ENCODE data around the gene CCDC102A. TPM values are rescaled to one million over a fixed set of nuclear protein-coding genes. Genes with fewer than 3 reads are reported as not detected.
A peak's percentile ranks its signal among the peaks of the same experiment; 100 is the strongest.

CCDC102A gene
- total RNA-seq, 1 experiment from 2014 or later, result 4.5 TPM

DNA sequence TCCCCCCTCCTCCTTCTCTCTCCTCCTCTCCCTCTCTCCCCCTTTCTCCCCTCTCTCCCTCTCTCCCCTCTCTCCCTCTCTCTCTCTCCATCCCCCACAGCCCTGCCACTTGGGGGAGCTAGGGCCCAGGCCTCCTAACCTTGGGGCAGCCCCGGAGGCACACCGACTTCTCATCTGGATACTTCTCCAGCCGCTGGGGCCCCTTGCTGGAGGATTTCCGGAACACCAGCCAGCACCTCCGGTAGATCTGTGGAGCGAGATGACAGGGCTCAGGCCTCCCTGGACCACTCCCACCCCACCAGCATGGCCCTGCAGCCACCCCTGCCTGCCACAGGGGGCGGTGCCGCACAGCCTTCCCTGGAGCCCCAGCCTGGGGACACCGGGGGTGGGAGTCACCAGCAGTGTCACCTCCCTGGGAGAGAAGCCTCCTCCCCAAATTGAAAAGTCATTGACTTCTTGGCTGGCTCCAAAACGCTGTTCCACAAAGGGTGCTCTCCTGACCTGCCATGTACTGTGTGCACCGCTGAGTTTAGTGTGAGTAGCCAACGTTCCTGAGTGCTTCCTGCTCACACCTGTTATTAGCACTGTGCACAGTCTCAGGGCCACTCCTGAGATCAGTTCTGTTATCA is 60.5 kb downstream of the CCDC102A start:
- Histone ChIP-seq H3K9me3 (ENCODE audit: control insufficient read depth in 1 of 2, insufficient read depth in 1 of 2, low read depth in 1 of 2, low read length in 2 of 2) (no peaks in the 10 kb centered on the region), H3K9me2 (ENCODE audit: insufficient read depth) (no peaks in the 10 kb centered on the region), H2AFZ (ENCODE audit: low read depth, low read length, poor library complexity, severe bottlenecking) (no peak overlapping the region), H3K27ac (ENCODE audit: low read depth, low read length) (peak overlapping the region; percentile 42), H4K20me1 (ENCODE audit: insufficient read depth) (no peaks in the 10 kb centered on the region), H3K9ac (ENCODE audit: low read length) (no peak overlapping the region; the same call in 1 of the 2 replicates), H3K4me3 (replicated peaks in 1 of 2; ENCODE audit: low read depth in 1 of 2, low read length in 2 of 2) (no peak overlapping the region), H3K79me2 (ENCODE audit: insufficient read depth, low read length) (no peaks in the 10 kb centered on the region), H3K4me2 (ENCODE audit: low read length) (peak overlapping the region; percentile 48), H3K27me3 (ENCODE audit: insufficient read depth, low read length) (no peaks in the 10 kb centered on the region), H3K4me1 (ENCODE audit: control insufficient read depth in 1 of 2, insufficient read depth in 2 of 2, low read length in 2 of 2) (peaks cover 19 to 31% of the 10 kb centered on the region in 2 experiments; a peak in 3 of 4 replicates), H3K36me3 (ENCODE audit: control insufficient read depth in 1 of 2, insufficient read depth in 2 of 2, low read length in 2 of 2) (peaks cover 6 to 19% of the 10 kb centered on the region in 2 experiments; a peak in 3 of 4 replicates)
- CTCF ChIA-PET, result interaction anchor here (1.6 kb wide), 1 partner anchor 14 kb away, joined by 10 read pairs; the partner anchor contains the start of gene POLR2C
- POLR2A ChIA-PET, result no interaction called here
- ATAC-seq, result peak; percentile 94
- DNase-seq (ENCODE audit: low read depth, low spot score), result peak; percentile 24
- intact Hi-C loops (cut with micrococcal nuclease), result loop anchor here (1.0 kb wide), 1 partner anchor 43 kb away; no protein-coding TSS in a partner anchor
- no peak for TF ChIP-seq JUND (IDR thresholded peaks at IDR 0.05)
- no peak for TF ChIP-seq TCF7L2 (IDR thresholded peaks at IDR 0.05; ENCODE audit: borderline replicate concordance, extremely low read depth, insufficient read depth, insufficient read length)
- TF ChIP-seq EZH2phosphoT487 (IDR thresholded peaks at IDR 0.05; ENCODE audit: borderline replicate concordance), result no peak
- TF ChIP-seq FOSL1 (IDR thresholded peaks at IDR 0.05; ENCODE audit: low read depth), result no peak
- TF ChIP-seq, protein P1, sequence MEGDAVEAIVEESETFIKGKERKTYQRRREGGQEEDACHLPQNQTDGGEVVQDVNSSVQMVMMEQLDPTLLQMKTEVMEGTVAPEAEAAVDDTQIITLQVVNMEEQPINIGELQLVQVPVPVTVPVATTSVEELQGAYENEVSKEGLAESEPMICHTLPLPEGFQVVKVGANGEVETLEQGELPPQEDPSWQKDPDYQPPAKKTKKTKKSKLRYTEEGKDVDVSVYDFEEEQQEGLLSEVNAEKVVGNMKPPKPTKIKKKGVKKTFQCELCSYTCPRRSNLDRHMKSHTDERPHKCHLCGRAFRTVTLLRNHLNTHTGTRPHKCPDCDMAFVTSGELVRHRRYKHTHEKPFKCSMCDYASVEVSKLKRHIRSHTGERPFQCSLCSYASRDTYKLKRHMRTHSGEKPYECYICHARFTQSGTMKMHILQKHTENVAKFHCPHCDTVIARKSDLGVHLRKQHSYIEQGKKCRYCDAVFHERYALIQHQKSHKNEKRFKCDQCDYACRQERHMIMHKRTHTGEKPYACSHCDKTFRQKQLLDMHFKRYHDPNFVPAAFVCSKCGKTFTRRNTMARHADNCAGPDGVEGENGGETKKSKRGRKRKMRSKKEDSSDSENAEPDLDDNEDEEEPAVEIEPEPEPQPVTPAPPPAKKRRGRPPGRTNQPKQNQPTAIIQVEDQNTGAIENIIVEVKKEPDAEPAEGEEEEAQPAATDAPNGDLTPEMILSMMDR (IDR thresholded peaks at IDR 0.05 in 2 of 3, conservative IDR thresholded peaks at IDR 0.05 in 1 of 3; ENCODE audit: borderline replicate concordance in 1 of 3, insufficient read depth in 1 of 3, low read depth in 2 of 3, low read length in 2 of 3), result peak; percentile 70 to 83 (median 82); a peak in 4 of 6 replicates
- TF ChIP-seq SRF (IDR thresholded peaks at IDR 0.05; ENCODE audit: low read depth), result no peak
- TF ChIP-seq POLR2A (IDR thresholded peaks at IDR 0.05; ENCODE audit: borderline replicate concordance, extremely low read depth, insufficient read depth, insufficient read length), result no peak
- TF ChIP-seq, protein P2, sequence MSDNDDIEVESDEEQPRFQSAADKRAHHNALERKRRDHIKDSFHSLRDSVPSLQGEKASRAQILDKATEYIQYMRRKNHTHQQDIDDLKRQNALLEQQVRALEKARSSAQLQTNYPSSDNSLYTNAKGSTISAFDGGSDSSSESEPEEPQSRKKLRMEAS (IDR thresholded peaks at IDR 0.05), result no peak
- no TSS peak for BruUV-seq (replicated peaks)
- RAD21 ChIA-PET (ENCODE audit: low non-redundant PET in 1 of 2, low total read pairs in 2 of 2, uncharacterized antibody in 2 of 2, unreplicated experiment in 2 of 2), result interaction anchor here in 1 of 2 experiments (0.7 kb wide), 1 partner anchor 44 kb away, joined by 3 read pairs; no protein-coding TSS in a partner anchor

Data from HCT116 (cell line).